Nephron (organoid): Measurements from ENCODE around the gene TBRG1.

Source experiments
- H3K27ac Mint-ChIP-seq, 3 experiments: 2 replicates each; pipeline ENCODE4 v1.8.0; 2020; ENCODE audit warnings: mixed read lengths in 3 of 3, mild to moderate bottlenecking in 2 of 3, moderate library complexity in 1 of 3
- H3K27me3 Mint-ChIP-seq: 2 replicates; pipeline ENCODE4 v1.8.0; 2021; ENCODE audit warnings: low read depth, mild to moderate bottlenecking, moderate library complexity, mixed read lengths
- H3K36me3 Mint-ChIP-seq: 2 replicates; pipeline ENCODE4 v1.8.0; 2020; ENCODE audit warnings: low read depth, mixed read lengths
- H3K4me1 Mint-ChIP-seq: 2 replicates; pipeline ENCODE4 v1.8.0; 2020; ENCODE audit warnings: mixed read lengths
- H3K4me3 Mint-ChIP-seq, 3 experiments: 2 replicates each; pipeline ENCODE4 v1.8.0; 2020; ENCODE audit warnings: mild to moderate bottlenecking in 3 of 3, mixed read lengths in 3 of 3, moderate library complexity in 2 of 3
- H3K9me3 Mint-ChIP-seq: 2 replicates; pipeline ENCODE4 v1.8.0; 2020; ENCODE audit warnings: mixed read lengths
- TF ChIP-seq, protein P1 (sequence below), 3 experiments: fragments of 200-600 bp; sonication (generic); IDR thresholded peaks; one replicate each; pipeline ENCODE4 v1.5.0; 2021; ENCODE audit warnings: antibody characterized with exemption in 3 of 3; ENCODE audit not compliant: unreplicated experiment in 3 of 3

The TBRG1 gene

DNA sequence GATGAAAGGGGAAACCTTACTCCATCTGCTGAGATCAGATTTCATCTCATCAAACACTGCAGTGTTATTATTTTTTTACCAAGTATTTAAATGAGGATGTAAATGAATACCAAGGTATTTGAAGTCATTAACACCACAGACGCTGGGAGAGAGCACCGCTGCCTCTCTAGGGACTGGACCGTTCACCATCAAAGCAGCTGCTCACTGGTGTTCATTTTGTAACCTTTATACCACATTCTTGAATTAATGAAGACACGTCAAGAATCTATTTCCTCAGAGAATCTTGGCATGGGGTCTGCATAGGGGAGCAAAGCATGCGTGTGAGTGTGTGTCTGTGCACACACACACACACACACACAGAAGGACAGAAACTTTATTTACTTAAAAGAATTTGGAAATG, 35.2 kb downstream of the TBRG1 start:
- H3K9me3 Mint-ChIP-seq, result no peaks in the 10 kb centered on the region
- peak overlapping the region in 1 of 3 experiments; percentile 16 for H3K27ac Mint-ChIP-seq
- H3K27me3 Mint-ChIP-seq, result peaks cover 18% of the 10 kb centered on the region
- peaks cover 3% of the 10 kb centered on the region for H3K36me3 Mint-ChIP-seq
- TF ChIP-seq, protein P1, sequence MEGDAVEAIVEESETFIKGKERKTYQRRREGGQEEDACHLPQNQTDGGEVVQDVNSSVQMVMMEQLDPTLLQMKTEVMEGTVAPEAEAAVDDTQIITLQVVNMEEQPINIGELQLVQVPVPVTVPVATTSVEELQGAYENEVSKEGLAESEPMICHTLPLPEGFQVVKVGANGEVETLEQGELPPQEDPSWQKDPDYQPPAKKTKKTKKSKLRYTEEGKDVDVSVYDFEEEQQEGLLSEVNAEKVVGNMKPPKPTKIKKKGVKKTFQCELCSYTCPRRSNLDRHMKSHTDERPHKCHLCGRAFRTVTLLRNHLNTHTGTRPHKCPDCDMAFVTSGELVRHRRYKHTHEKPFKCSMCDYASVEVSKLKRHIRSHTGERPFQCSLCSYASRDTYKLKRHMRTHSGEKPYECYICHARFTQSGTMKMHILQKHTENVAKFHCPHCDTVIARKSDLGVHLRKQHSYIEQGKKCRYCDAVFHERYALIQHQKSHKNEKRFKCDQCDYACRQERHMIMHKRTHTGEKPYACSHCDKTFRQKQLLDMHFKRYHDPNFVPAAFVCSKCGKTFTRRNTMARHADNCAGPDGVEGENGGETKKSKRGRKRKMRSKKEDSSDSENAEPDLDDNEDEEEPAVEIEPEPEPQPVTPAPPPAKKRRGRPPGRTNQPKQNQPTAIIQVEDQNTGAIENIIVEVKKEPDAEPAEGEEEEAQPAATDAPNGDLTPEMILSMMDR (IDR thresholded peaks at IDR 0.05; ENCODE audit: unreplicated experiment in 3 of 3), result no peak
- no peak overlapping the region for H3K4me3 Mint-ChIP-seq
- H3K4me1 Mint-ChIP-seq, result peaks cover 14% of the 10 kb centered on the region

DNA sequence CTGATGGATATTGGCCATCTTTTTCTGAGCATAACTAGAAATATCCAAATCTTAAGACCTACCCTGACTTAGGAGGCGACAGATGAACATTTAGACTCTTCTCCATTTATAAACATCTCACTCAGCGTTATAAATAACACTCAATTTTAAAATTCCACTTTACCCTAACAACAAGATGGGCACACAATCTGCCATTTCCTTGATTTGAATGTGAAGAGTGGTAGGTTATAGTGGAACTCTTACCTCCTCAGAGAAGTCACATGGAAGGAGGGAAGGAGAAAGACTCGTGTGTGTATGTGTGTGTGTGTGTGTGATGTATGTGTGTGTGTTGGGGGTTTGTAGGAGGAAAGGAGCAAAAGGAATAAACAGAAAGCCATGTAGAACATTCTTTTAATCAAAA, 35.8 kb downstream of the TBRG1 start:
- H3K9me3 Mint-ChIP-seq, result no peaks in the 10 kb centered on the region
- peaks cover 13% of the 10 kb centered on the region for H3K27me3 Mint-ChIP-seq
- TF ChIP-seq, protein P1 (IDR thresholded peaks at IDR 0.05; ENCODE audit: unreplicated experiment in 3 of 3), result no peak
- no peak overlapping the region for H3K4me3 Mint-ChIP-seq
- H3K36me3 Mint-ChIP-seq, result peaks cover 3% of the 10 kb centered on the region
- H3K27ac Mint-ChIP-seq, result no peak overlapping the region
- H3K4me1 Mint-ChIP-seq, result peaks cover 14% of the 10 kb centered on the region

DNA sequence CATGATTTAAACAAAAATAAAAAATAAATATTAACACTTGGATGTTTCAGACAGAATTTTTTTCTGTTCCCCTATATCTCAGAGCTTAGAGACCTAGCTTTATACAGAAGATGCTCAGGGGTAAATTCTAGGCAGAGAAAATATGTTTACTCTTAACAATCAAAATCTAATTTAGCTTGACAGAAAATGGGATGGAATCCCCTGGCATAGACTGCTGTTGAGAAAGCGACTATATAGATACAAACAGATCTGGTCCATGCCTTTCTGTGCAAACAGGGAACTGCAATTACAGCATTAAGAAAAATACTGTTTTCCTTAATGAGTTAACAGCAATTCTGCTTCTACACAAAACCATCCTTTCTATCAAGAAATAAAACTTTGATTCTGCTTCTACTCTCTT, 36.3 kb downstream of the TBRG1 start:
- peaks cover 9% of the 10 kb centered on the region for H3K27me3 Mint-ChIP-seq
- no peaks in the 10 kb centered on the region for H3K9me3 Mint-ChIP-seq
- no peak overlapping the region for H3K27ac Mint-ChIP-seq
- peaks cover 3% of the 10 kb centered on the region for H3K36me3 Mint-ChIP-seq
- H3K4me3 Mint-ChIP-seq, result no peak overlapping the region
- peaks cover 14% of the 10 kb centered on the region for H3K4me1 Mint-ChIP-seq
- TF ChIP-seq, protein P1 (IDR thresholded peaks at IDR 0.05; ENCODE audit: unreplicated experiment in 3 of 3), result no peak

DNA sequence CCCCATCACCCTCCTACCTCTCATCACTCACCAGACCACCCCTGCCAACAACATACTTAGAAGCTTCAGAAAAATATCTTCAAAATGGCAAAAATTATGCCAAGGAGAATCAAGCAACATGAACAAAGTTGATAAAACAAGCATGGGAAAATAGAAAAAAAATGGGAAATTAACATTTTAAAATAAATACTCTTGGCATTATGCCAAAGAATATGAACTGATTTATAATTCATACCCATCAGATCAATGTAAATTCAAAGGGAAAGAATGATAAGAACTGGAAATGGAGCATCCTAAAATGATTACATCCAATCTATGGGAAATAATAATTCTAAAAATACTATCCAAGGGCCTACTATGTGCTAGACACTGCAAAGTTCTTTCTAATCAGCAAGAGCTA, 38.9 kb downstream of the TBRG1 start:
- Mint-ChIP-seq H3K4me3 (no peak overlapping the region), H3K27me3 (peaks cover 9% of the 10 kb centered on the region), H3K36me3 (peaks cover 7% of the 10 kb centered on the region), H3K9me3 (no peaks in the 10 kb centered on the region), H3K4me1 (peaks cover 14% of the 10 kb centered on the region), H3K27ac (no peak overlapping the region)
- TF ChIP-seq, protein P1 (IDR thresholded peaks at IDR 0.05; ENCODE audit: unreplicated experiment in 3 of 3), result no peak

DNA sequence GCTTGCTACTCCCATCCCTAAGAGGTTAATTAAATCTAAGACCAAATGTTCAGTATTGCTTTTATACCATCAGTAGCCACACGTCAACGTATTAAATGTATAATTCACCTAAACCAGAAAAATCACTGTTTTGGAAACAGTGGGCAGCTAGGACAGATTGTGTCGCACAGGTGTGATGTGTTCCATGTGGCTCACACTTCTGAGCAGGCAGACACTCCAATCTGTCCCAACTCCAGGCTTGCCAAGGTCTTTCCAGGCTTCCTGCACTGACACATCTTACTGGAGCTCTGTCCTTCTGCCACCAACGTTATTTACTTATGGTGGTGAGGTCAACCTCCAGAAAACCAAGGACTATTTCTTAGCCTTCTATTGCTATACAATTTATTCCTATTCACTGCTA, 39.4 kb downstream of the TBRG1 start:
- TF ChIP-seq, protein P1 (IDR thresholded peaks at IDR 0.05; ENCODE audit: unreplicated experiment in 3 of 3), result no peak
- no peaks in the 10 kb centered on the region for H3K9me3 Mint-ChIP-seq
- H3K27me3 Mint-ChIP-seq, result peaks cover 7% of the 10 kb centered on the region
- no peak overlapping the region for H3K27ac Mint-ChIP-seq
- peaks cover 10% of the 10 kb centered on the region for H3K4me1 Mint-ChIP-seq
- H3K4me3 Mint-ChIP-seq, result no peak overlapping the region
- peaks cover 7% of the 10 kb centered on the region for H3K36me3 Mint-ChIP-seq

DNA sequence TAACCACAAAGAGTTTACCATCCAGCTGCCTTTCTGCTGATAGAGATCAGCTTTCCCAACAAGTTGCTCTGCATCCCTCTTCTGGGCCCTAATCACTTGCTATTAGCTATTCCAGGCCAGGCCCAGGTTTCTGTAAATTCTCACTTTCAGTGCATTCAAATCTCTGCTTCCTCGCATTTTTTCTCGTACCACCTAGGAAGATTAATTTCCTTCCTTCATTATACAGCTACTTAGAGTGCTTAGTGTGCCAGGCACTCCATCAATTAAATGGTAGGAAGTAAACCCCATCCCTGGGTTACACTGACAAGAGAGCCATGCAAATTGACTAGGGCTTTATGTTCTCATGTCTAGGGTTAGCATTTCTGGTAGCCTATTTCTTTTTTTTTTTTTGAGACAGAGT, 41.2 kb downstream of the TBRG1 start:
- Mint-ChIP-seq H3K4me1 (no peaks in the 10 kb centered on the region), H3K36me3 (peaks cover 7% of the 10 kb centered on the region), H3K9me3 (no peaks in the 10 kb centered on the region), H3K27ac (no peak overlapping the region), H3K4me3 (no peak overlapping the region), H3K27me3 (peaks cover 4% of the 10 kb centered on the region)
- TF ChIP-seq, protein P1 (IDR thresholded peaks at IDR 0.05; ENCODE audit: unreplicated experiment in 3 of 3), result no peak
